ENCODE measurements around the gene NINJ1. TPM values are rescaled to one million over a fixed set of nuclear protein-coding genes. Genes with fewer than 3 reads are reported as not detected.
"Not testable (repeated sequence)": the region's sequence is repeated elsewhere in the genome, so short reads cannot be mapped to it uniquely, and the experiment has no call there.

The NINJ1 gene
- polyA plus RNA-seq, 1 donor = 32.1 TPM

- peak; percentile 88 for DNase-seq
These were observed 25.8 kb upstream of the NINJ1 start for GRCh38 chr9:93159601-93160471.

GRCh38 chr9:93156475-93157008, 22.5 kb upstream of the NINJ1 start:
- DNase-seq = no peak

GRCh38 chr9:93155716-93156474, 21.8 kb upstream of the NINJ1 start:
- no peak for DNase-seq

GRCh38 chr9:93154293-93154903, 20.3 kb upstream of the NINJ1 start:
- no peak for DNase-seq

GRCh38 chr9:93151097-93151784, 17.2 kb upstream of the NINJ1 start:
- DNase-seq = no peak

- no peak for DNase-seq
These were observed 15.3 kb upstream of the NINJ1 start for GRCh38 chr9:93149361-93149760.

GRCh38 chr9:93148721-93149120, 14.7 kb upstream of the NINJ1 start:
- DNase-seq = no peak

GRCh38 chr9:93147632-93148031, 13.6 kb upstream of the NINJ1 start:
- no peak for DNase-seq

- DNase-seq = not testable (repeated sequence)
These were observed 12.6 kb upstream of the NINJ1 start for GRCh38 chr9:93146696-93147095.

GRCh38 chr9:93143830-93144530, 9.9 kb upstream of the NINJ1 start:
- no peak for DNase-seq

GRCh38 chr9:93141771-93142483, 7.9 kb upstream of the NINJ1 start:
- no peak for DNase-seq

GRCh38 chr9:93139365-93140182, 5.5 kb upstream of the NINJ1 start:
- no peak for DNase-seq

- DNase-seq = no peak
These were observed 4.2 kb upstream of the NINJ1 start for GRCh38 chr9:93138171-93138764.

GRCh38 chr9:93137362-93137761, 3.3 kb upstream of the NINJ1 start:
- DNase-seq = no peak

- no peak for DNase-seq
These were observed 2.0 kb upstream of the NINJ1 start for GRCh38 chr9:93136011-93136440.

GRCh38 chr9:93134740-93135444, 841 bp upstream of the NINJ1 start:
- no peak for DNase-seq

- DNase-seq = peak; percentile 85
These were observed 403 bp downstream of the NINJ1 start for GRCh38 chr9:93133681-93134014.

- DNase-seq = no peak
These were observed 938 bp downstream of the NINJ1 start for GRCh38 chr9:93132946-93133680.

Measured in hindlimb muscle (tissue), 1 donor.